Upper lobe of left lung (tissue), 4 donors: Measurements from ENCODE around the gene KIAA2012.

Source experiments
- CTCF ChIP-seq, 6 experiments: fragments of 450-650 bp in 4 of 6; fragments of 200-600 bp in 2 of 6; sonication (generic) in 2 of 6; IDR thresholded peaks; one replicate each; pipeline ENCODE4 v1.5.1; 2016 to 2019; ENCODE audit warnings: antibody characterized with exemption in 6 of 6
- EP300 ChIP-seq, 4 donors: sonication (generic); formaldehyde crosslinking; IDR thresholded peaks; one replicate each; pipeline ENCODE4 v1.5.1; 2017; ENCODE audit warnings: antibody characterized with exemption in 4 of 4, control low read depth in 2 of 4
- POLR2A ChIP-seq, 4 donors: fragments of 450-650 bp; IDR thresholded peaks; one replicate each; pipeline ENCODE4 v1.5.1; 2016 to 2017; ENCODE audit warnings: antibody characterized with exemption in 4 of 4, mild to moderate bottlenecking in 2 of 4

GRCh38 chr2:202112041-202112440 lies 39.0 kb downstream of the KIAA2012 start:
- no peak for TF ChIP-seq CTCF (IDR thresholded peaks at IDR 0.05)
- TF ChIP-seq EP300 (IDR thresholded peaks at IDR 0.05): no peak
- TF ChIP-seq POLR2A (IDR thresholded peaks at IDR 0.05): no peak
